SK-N-MC (cell line): ENCODE results near the gene CTLA4.

ENCODE experiments used
- DNase-seq: peaks from one replicate; pipeline ENCODE4 v3.0.0-alpha.2; 2011; ENCODE audit warnings: low read depth, low spot score
- H3K27ac ChIP-seq: fragments of 200-600 bp; sonication (generic); 2 replicates; pipeline ENCODE4 v1.5.1; 2016; ENCODE audit warnings: mixed run types
- H3K36me3 ChIP-seq: fragments of 200-600 bp; sonication (generic); 2 replicates; pipeline ENCODE4 v1.6.1; 2017; ENCODE audit warnings: antibody characterized with exemption, low read length, mixed read lengths; ENCODE audit not compliant: insufficient read depth
- H3K4me3 ChIP-seq: fragments of 200-600 bp; sonication (generic); 2 replicates; pipeline ENCODE4 v1.5.1; 2016
- H3K9ac ChIP-seq: fragments of 200-600 bp; sonication (generic); 2 replicates; pipeline ENCODE4 v1.8.0; 2017; ENCODE audit warnings: mixed run types, mixed read lengths; ENCODE audit not compliant: insufficient read length
- H3K9me3 ChIP-seq: fragments of 200-600 bp; sonication (generic); 2 replicates; pipeline ENCODE4 v1.6.1; 2017; ENCODE audit warnings: low read depth, mild to moderate bottlenecking, antibody characterized with exemption, low read length, moderate library complexity, mixed read lengths
- EZH2 ChIP-seq: fragments of 200-600 bp; sonication (generic); IDR thresholded peaks from one replicate; pipeline ENCODE4 v1.6.1; 2017; ENCODE audit warnings: antibody characterized with exemption
- FOXP2 ChIP-seq: optimal IDR thresholded peaks from 2 replicates; pipeline ENCODE3; 2011; ENCODE audit warnings: mild to moderate bottlenecking, moderate library complexity; ENCODE audit not compliant: insufficient read depth; ENCODE audit errors: extremely low read length, control extremely low read depth
- POLR2AphosphoS5 ChIP-seq: IDR thresholded peaks from 2 replicates; pipeline ENCODE4 v1.6.1; 2012; ENCODE audit warnings: mild to moderate bottlenecking, low read depth, low read length, borderline replicate concordance

The CTLA4 gene

GRCh38 chr2:203869223-203870042 is 1.9 kb downstream of the CTLA4 start:
- no peak overlapping the region for H3K4me3 ChIP-seq
- no peaks in the 10 kb centered on the region for H3K36me3 ChIP-seq
- no peak overlapping the region for H3K27ac ChIP-seq
- no peak for DNase-seq
- TF ChIP-seq EZH2 (no peak), POLR2AphosphoS5 (no peak), FOXP2 (no peak)
- no peaks in the 10 kb centered on the region for H3K9me3 ChIP-seq
- no peak overlapping the region for H3K9ac ChIP-seq

GRCh38 chr2:203870481-203870880 is 2.9 kb downstream of the CTLA4 start:
- no peaks in the 10 kb centered on the region for H3K9me3 ChIP-seq
- no peak overlapping the region for H3K27ac ChIP-seq

GRCh38 chr2:203870941-203871340 is 3.4 kb downstream of the CTLA4 start:
- no peak overlapping the region for H3K27ac ChIP-seq
- no peak overlapping the region for H3K4me3 ChIP-seq
- no peak overlapping the region for H3K9ac ChIP-seq
- TF ChIP-seq POLR2AphosphoS5 (no peak), FOXP2 (no peak), EZH2 (no peak)
- no peaks in the 10 kb centered on the region for H3K9me3 ChIP-seq
- H3K36me3 ChIP-seq, result no peaks in the 10 kb centered on the region
- DNase-seq, result no peak

More at GRCh38 chr2:203870481-203870880, 2.9 kb downstream of the CTLA4 start:
- TF ChIP-seq EZH2, result no peak
- TF ChIP-seq FOXP2, result no peak
- TF ChIP-seq POLR2AphosphoS5, result no peak
- Histone ChIP-seq H3K36me3 (no peaks in the 10 kb centered on the region), H3K9ac (no peak overlapping the region), H3K4me3 (no peak overlapping the region)
- no peak for DNase-seq

GRCh38 chr2:203871371-203871983 is 3.9 kb downstream of the CTLA4 start:
- no peaks in the 10 kb centered on the region for H3K9me3 ChIP-seq
- H3K36me3 ChIP-seq, result no peaks in the 10 kb centered on the region
- TF ChIP-seq EZH2, result no peak
- TF ChIP-seq FOXP2, result no peak
- TF ChIP-seq POLR2AphosphoS5, result no peak
- no peak overlapping the region for H3K27ac ChIP-seq
- H3K4me3 ChIP-seq, result no peak overlapping the region
- H3K9ac ChIP-seq, result no peak overlapping the region
- no peak for DNase-seq

GRCh38 chr2:203873461-203873860 is 5.9 kb downstream of the CTLA4 start:
- no peak overlapping the region for H3K9ac ChIP-seq
- TF ChIP-seq EZH2, result no peak
- no peak for TF ChIP-seq POLR2AphosphoS5
- TF ChIP-seq FOXP2, result no peak
- no peak overlapping the region for H3K27ac ChIP-seq
- no peak overlapping the region for H3K4me3 ChIP-seq
- no peak for DNase-seq
- H3K9me3 ChIP-seq, result no peaks in the 10 kb centered on the region
- no peaks in the 10 kb centered on the region for H3K36me3 ChIP-seq

GRCh38 chr2:203873921-203874631 is 6.5 kb downstream of the CTLA4 start:
- H3K9ac ChIP-seq, result no peak overlapping the region
- no peak overlapping the region for H3K27ac ChIP-seq
- H3K9me3 ChIP-seq, result no peaks in the 10 kb centered on the region
- H3K36me3 ChIP-seq, result no peaks in the 10 kb centered on the region
- no peak for DNase-seq
- TF ChIP-seq FOXP2, result no peak
- no peak for TF ChIP-seq EZH2
- no peak for TF ChIP-seq POLR2AphosphoS5
- H3K4me3 ChIP-seq, result no peak overlapping the region

- Histone ChIP-seq H3K36me3 (no peaks in the 10 kb centered on the region), H3K9ac (no peak overlapping the region), H3K4me3 (no peak overlapping the region), H3K27ac (no peak overlapping the region), H3K9me3 (no peaks in the 10 kb centered on the region)
- DNase-seq, result no peak
- no peak for TF ChIP-seq POLR2AphosphoS5
- no peak for TF ChIP-seq EZH2
- no peak for TF ChIP-seq FOXP2
These were observed 7.9 kb downstream of the CTLA4 start for GRCh38 chr2:203875471-203875870.

GRCh38 chr2:203876328-203876727 is 8.8 kb downstream of the CTLA4 start:
- no peaks in the 10 kb centered on the region for H3K36me3 ChIP-seq
- TF ChIP-seq POLR2AphosphoS5 (no peak), EZH2 (no peak), FOXP2 (no peak)
- no peak overlapping the region for H3K27ac ChIP-seq
- H3K9ac ChIP-seq, result no peak overlapping the region
- DNase-seq, result no peak
- no peaks in the 10 kb centered on the region for H3K9me3 ChIP-seq
- H3K4me3 ChIP-seq, result no peak overlapping the region
